ENCODE measurements around the gene IL17RA. TPM values are rescaled to one million over a fixed set of nuclear protein-coding genes. Genes with fewer than 3 reads are reported as not detected.

The IL17RA gene
- total and polyA plus RNA-seq, 2 donors from 2014 or later, result 4.2 to 26.8 TPM

DNA sequence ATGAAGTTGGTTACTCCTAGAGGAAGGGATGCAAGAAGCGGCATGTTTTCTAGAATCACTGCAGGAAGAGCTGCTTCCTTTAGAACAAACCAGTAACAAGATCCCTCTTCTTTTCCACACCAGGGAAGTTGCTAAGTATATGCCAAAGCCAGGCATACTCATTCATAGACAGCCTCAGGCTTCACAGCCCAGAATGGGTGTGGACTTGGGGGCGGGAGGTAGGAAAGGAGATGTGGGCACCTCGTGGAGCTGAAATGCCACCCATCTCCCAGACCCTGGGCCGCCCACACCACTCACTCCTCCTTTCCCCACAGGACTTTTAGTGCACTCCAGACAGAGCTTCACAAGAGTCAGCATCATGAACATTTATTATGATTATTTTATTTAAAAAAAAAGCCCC lies 52.4 kb downstream of the IL17RA start:
- no peaks in the 10 kb centered on the region for H3K4me1 ChIP-seq (ENCODE audit: control insufficient read depth in 2 of 3, insufficient read depth in 2 of 3, low read depth in 1 of 3, low read length in 3 of 3)
- H3K27me3 ChIP-seq (ENCODE audit: control insufficient read depth, insufficient read depth, low read length), result no peaks in the 10 kb centered on the region
- DNase-seq (no peak), FAIRE-seq (no peak)
- no peaks in the 10 kb centered on the region for H3K9me3 ChIP-seq (ENCODE audit: control insufficient read depth in 2 of 3, insufficient read depth in 1 of 3, low read length in 3 of 3)
- H3K27ac ChIP-seq (ENCODE audit: low read depth in 2 of 2, low read length in 2 of 2), result no peak overlapping the region
- no peak overlapping the region for H3K9ac ChIP-seq (ENCODE audit: low read length in 3 of 3)
- intact Hi-C loops (cut with DNase I), result no loop called here
- peaks cover 0 to 21% (median 12%) of the 10 kb centered on the region in 3 donors for H3K36me3 ChIP-seq (ENCODE audit: control insufficient read depth in 2 of 3, insufficient read depth in 3 of 3, low read length in 3 of 3)
- TF ChIP-seq CTCF (IDR thresholded peaks at IDR 0.05; ENCODE audit: borderline replicate concordance, extremely low read depth, insufficient read depth), result no peak
- no peak overlapping the region for H3K4me3 ChIP-seq (ENCODE audit: low read length in 3 of 3)

DNA sequence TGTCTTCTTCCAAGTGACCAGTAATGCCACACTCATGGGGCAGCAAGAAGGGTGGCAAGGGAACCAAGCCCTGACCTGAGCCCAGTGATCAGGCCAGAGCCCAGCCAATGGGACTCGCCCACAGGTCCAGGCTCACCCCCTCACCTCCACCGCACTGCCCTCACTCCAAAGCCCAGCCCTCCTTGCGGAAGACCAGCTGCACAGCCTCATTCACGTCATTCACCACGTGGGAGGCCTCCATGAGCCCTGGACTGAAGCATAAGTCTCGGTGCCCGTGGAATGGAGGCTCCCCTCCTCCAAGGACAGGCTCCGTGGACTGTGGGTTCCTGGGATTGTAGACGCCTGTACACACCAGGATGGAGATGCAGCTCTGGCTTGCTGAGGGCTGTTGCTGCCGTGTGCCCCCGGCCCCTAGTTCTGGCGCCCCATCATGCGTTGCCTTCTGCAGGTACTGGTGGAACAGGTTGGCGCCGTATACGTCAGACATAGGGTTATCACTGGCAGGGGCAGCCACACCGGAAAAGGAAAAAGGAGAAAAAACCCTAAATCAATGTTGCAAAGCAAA lies 53.1 kb downstream of the IL17RA start:
- H3K4me1 ChIP-seq (ENCODE audit: control insufficient read depth in 2 of 3, insufficient read depth in 2 of 3, low read depth in 1 of 3, low read length in 3 of 3), result no peaks in the 10 kb centered on the region
- no peak overlapping the region for H3K9ac ChIP-seq (ENCODE audit: low read length in 3 of 3)
- no peak overlapping the region for H3K4me3 ChIP-seq (ENCODE audit: low read length in 3 of 3)
- no peaks in the 10 kb centered on the region for H3K9me3 ChIP-seq (ENCODE audit: control insufficient read depth in 2 of 3, insufficient read depth in 1 of 3, low read length in 3 of 3)
- no peaks in the 10 kb centered on the region for H3K27me3 ChIP-seq (ENCODE audit: control insufficient read depth, insufficient read depth, low read length)
- peak in 1 of 5 donors; percentile 23 for DNase-seq
- no peak for TF ChIP-seq CTCF (IDR thresholded peaks at IDR 0.05; ENCODE audit: borderline replicate concordance, extremely low read depth, insufficient read depth)
- H3K36me3 ChIP-seq (ENCODE audit: control insufficient read depth in 2 of 3, insufficient read depth in 3 of 3, low read length in 3 of 3), result peaks cover 3 to 25% (median 13%) of the 10 kb centered on the region in 3 donors
- intact Hi-C loops (cut with DNase I), result no loop called here
- no peak overlapping the region for H3K27ac ChIP-seq (ENCODE audit: low read depth in 2 of 2, low read length in 2 of 2)
- no peak for FAIRE-seq

DNA sequence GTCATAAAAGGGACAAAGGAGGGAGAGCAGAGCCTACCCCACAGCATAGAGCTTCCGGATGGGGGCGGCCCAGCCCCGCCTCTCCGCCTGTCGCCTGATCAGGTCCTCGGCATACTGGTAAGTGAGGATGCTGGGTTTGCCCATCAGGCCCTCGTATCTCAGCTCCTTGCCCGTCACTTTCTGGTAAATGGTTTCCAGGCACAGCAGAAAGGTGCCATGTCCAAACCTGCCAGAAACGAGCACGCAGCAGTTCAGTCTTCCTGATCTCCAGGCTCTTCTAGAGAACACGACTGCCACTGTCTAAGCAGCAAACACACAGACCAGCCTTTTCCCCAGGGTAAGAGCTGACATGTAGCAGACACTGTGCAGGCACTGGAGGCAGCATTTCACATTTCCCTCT lies 53.7 kb downstream of the IL17RA start:
- Histone ChIP-seq H3K4me1 (ENCODE audit: control insufficient read depth in 2 of 3, insufficient read depth in 2 of 3, low read depth in 1 of 3, low read length in 3 of 3) (no peaks in the 10 kb centered on the region), H3K27me3 (ENCODE audit: control insufficient read depth, insufficient read depth, low read length) (no peaks in the 10 kb centered on the region), H3K36me3 (ENCODE audit: control insufficient read depth in 2 of 3, insufficient read depth in 3 of 3, low read length in 3 of 3) (peaks cover 3 to 26% (median 17%) of the 10 kb centered on the region in 3 donors), H3K9me3 (ENCODE audit: control insufficient read depth in 2 of 3, insufficient read depth in 1 of 3, low read length in 3 of 3) (no peaks in the 10 kb centered on the region), H3K4me3 (ENCODE audit: low read length in 3 of 3) (no peak overlapping the region), H3K9ac (ENCODE audit: low read length in 3 of 3) (no peak overlapping the region), H3K27ac (ENCODE audit: low read depth in 2 of 2, low read length in 2 of 2) (no peak overlapping the region)
- intact Hi-C loops (cut with DNase I), result no loop called here
- FAIRE-seq (no peak), DNase-seq (no peak)
- no peak for TF ChIP-seq CTCF (IDR thresholded peaks at IDR 0.05; ENCODE audit: borderline replicate concordance, extremely low read depth, insufficient read depth)

DNA sequence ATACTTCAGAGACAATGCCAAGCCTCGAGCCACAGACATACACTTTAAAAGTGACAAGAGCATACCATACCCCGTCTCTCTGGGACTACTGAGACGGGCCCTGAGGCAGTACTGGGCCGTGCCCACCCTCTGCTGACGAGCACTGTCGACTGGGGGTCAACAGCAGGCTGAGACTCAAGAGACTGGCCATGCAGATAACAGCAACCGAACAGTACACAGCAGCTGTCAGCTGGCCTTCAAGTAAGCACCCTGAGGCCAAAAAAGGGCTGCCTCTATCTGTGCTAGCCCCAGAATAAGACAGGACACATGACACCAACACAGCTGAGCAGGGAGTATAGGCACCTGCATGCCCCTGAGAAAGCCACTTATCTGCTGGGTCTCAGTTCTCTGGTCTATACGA lies 55.2 kb downstream of the IL17RA start:
- Histone ChIP-seq H3K27ac (ENCODE audit: low read depth in 2 of 2, low read length in 2 of 2) (no peak overlapping the region), H3K4me3 (ENCODE audit: low read length in 3 of 3) (no peak overlapping the region), H3K9ac (ENCODE audit: low read length in 3 of 3) (no peak overlapping the region), H3K27me3 (ENCODE audit: control insufficient read depth, insufficient read depth, low read length) (no peaks in the 10 kb centered on the region), H3K36me3 (ENCODE audit: control insufficient read depth in 2 of 3, insufficient read depth in 3 of 3, low read length in 3 of 3) (peaks cover 3 to 33% (median 17%) of the 10 kb centered on the region in 3 donors), H3K4me1 (ENCODE audit: control insufficient read depth in 2 of 3, insufficient read depth in 2 of 3, low read depth in 1 of 3, low read length in 3 of 3) (no peaks in the 10 kb centered on the region), H3K9me3 (ENCODE audit: control insufficient read depth in 2 of 3, insufficient read depth in 1 of 3, low read length in 3 of 3) (no peaks in the 10 kb centered on the region)
- FAIRE-seq (no peak), DNase-seq (no peak)
- no peak for TF ChIP-seq CTCF (IDR thresholded peaks at IDR 0.05; ENCODE audit: borderline replicate concordance, extremely low read depth, insufficient read depth)
- intact Hi-C loops (cut with DNase I), result no loop called here

Measured in kidney (tissue), 14 donors.